HCT116 (cell line): ENCODE data around the gene ABTB2.

ENCODE experiments used
- CTCF ChIP-seq, 3 experiments: fragments of 200-600 bp in 1 of 3; sonication (generic) in 1 of 3; IDR thresholded peaks in 2 of 3; conservative IDR thresholded peaks in 1 of 3; 2 replicates each; pipeline ENCODE4 v1.5.1; 2012 to 2017; ENCODE audit warnings: low read depth in 2 of 3, low read length in 2 of 3, antibody characterized with exemption in 1 of 3, borderline replicate concordance in 1 of 3, control low read depth in 1 of 3, mild to moderate bottlenecking in 1 of 3, mixed read lengths in 1 of 3, mixed run types in 1 of 3, moderate library complexity in 1 of 3; ENCODE audit not compliant: insufficient read depth in 1 of 3
- EGR1 ChIP-seq: IDR thresholded peaks from 2 replicates; pipeline ENCODE4 v1.6.1; 2012; ENCODE audit warnings: low read depth
- EZH2 ChIP-seq: fragments of 200-600 bp; sonication (generic); IDR thresholded peaks from 2 replicates; pipeline ENCODE4 v1.6.1; 2017; ENCODE audit warnings: antibody characterized with exemption, mixed run types
- POLR2A ChIP-seq: IDR thresholded peaks from 2 replicates; pipeline ENCODE4 v1.7.0; 2011; ENCODE audit warnings: borderline replicate concordance; ENCODE audit not compliant: insufficient read depth, insufficient read length; ENCODE audit errors: extremely low read depth
- POLR2AphosphoS5 ChIP-seq: IDR thresholded peaks from 2 replicates; pipeline ENCODE4 v1.6.1; 2011; ENCODE audit warnings: mild to moderate bottlenecking, low read depth, low read length, moderate library complexity
- RAD21 ChIP-seq: IDR thresholded peaks from 2 replicates; pipeline ENCODE4 v1.6.1; 2012; ENCODE audit warnings: low read depth, mild to moderate bottlenecking
- SIN3A ChIP-seq: IDR thresholded peaks from 2 replicates; pipeline ENCODE4 v1.6.1; 2012; ENCODE audit warnings: low read depth
- TCF7L2 ChIP-seq: IDR thresholded peaks from 2 replicates; pipeline ENCODE4 v1.7.0; 2011; ENCODE audit warnings: borderline replicate concordance, inconsistent platforms; ENCODE audit not compliant: insufficient read depth, insufficient read length; ENCODE audit errors: extremely low read depth
- YY1 ChIP-seq: IDR thresholded peaks from 2 replicates; pipeline ENCODE4 v1.6.1; 2011; ENCODE audit warnings: low read length, low read depth, moderate library complexity, mild to moderate bottlenecking; ENCODE audit not compliant: insufficient replicate concordance; ENCODE audit errors: extremely low read depth
- ZBTB33 ChIP-seq: IDR thresholded peaks from 2 replicates; pipeline ENCODE4 v1.6.1; 2011; ENCODE audit warnings: mild to moderate bottlenecking, low read length, moderate library complexity; ENCODE audit not compliant: insufficient replicate concordance; ENCODE audit errors: extremely low read depth
- ZNF274 ChIP-seq: fragments of 200-500 bp; sonication (Bioruptor generic); IDR thresholded peaks from 2 replicates; pipeline ENCODE4 v1.6.1; 2014; ENCODE audit warnings: mild to moderate bottlenecking, low read depth, low read length, inconsistent platforms
- TF ChIP-seq, protein P1 (sequence below): IDR thresholded peaks from 2 replicates; pipeline ENCODE4 v1.6.1; 2012

- no peak for TF ChIP-seq ZBTB33
- TF ChIP-seq POLR2A, result no peak
- no peak for TF ChIP-seq CTCF (IDR thresholded peaks at IDR 0.05 in 2 of 3, conservative IDR thresholded peaks at IDR 0.05 in 1 of 3; ENCODE audit: borderline replicate concordance in 1 of 3, insufficient read depth in 1 of 3, low read depth in 2 of 3, low read length in 2 of 3)
- TF ChIP-seq POLR2AphosphoS5, result no peak
- TF ChIP-seq SIN3A, result no peak
- TF ChIP-seq EZH2, result no peak
- TF ChIP-seq, protein P1, sequence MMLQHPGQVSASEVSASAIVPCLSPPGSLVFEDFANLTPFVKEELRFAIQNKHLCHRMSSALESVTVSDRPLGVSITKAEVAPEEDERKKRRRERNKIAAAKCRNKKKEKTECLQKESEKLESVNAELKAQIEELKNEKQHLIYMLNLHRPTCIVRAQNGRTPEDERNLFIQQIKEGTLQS, result no peak
- TF ChIP-seq ZNF274, result no peak
- no peak for TF ChIP-seq YY1
- no peak for TF ChIP-seq RAD21
- TF ChIP-seq EGR1, result no peak
- TF ChIP-seq TCF7L2, result no peak
Measured at GRCh38 chr11:34345991-34346480, 11.8 kb downstream of the ABTB2 start.
